Measurements from ENCODE around the gene SCFD1.
"Not testable (repeated sequence)": the region's sequence is repeated elsewhere in the genome, so short reads cannot be mapped to it uniquely, and the experiment has no call there.

The SCFD1 gene

GRCh38 chr14:30621940-30622830 is at the start of gene SCFD1:
SCFD1 (plus strand) TSS chr14:30622319; CDS start chr14:30622339, 20 bp downstream.
- no CpG with 5 or more reads among the region's 35 CpGs for WGBS (ENCODE audit: insufficient coverage, insufficient read length)
- Histone ChIP-seq H3K27ac (ENCODE audit: low read length) (no peak within 1 kb of the TSS), H3K9me3 (ENCODE audit: control insufficient read depth, insufficient read depth, low read length) (no peaks in the 10 kb centered on the region), H3K4me3 (ENCODE audit: low read length) (peak within 1 kb of the TSS; percentile 90), H3K27me3 (ENCODE audit: control insufficient read depth, insufficient read depth, low read length) (no peaks in the 10 kb centered on the region), H3K4me1 (ENCODE audit: control insufficient read depth, insufficient read depth, low read length) (0 out of 2 replicates have a peak, but pooled peaks cover 1% of the 10 kb centered on the region), H3K36me3 (ENCODE audit: control insufficient read depth, insufficient read depth, low read length) (no peaks in the 10 kb centered on the region; the same call in 1 of the 2 replicates)
- DNase-seq (ENCODE audit: low read depth, low spot score): peak; percentile 79

GRCh38 chr14:30572771-30573170 is 49.3 kb upstream of the SCFD1 start:
- Histone ChIP-seq H3K9me3 (ENCODE audit: control insufficient read depth, insufficient read depth, low read length) (no peaks in the 10 kb centered on the region), H3K36me3 (ENCODE audit: control insufficient read depth, insufficient read depth, low read length) (no peaks in the 10 kb centered on the region), H3K27me3 (ENCODE audit: control insufficient read depth, insufficient read depth, low read length) (no peaks in the 10 kb centered on the region), H3K4me1 (ENCODE audit: control insufficient read depth, insufficient read depth, low read length) (peaks cover 1% of the 10 kb centered on the region; the same call in 1 of the 2 replicates), H3K27ac (ENCODE audit: low read length) (no peak overlapping the region), H3K4me3 (ENCODE audit: low read length) (no peak overlapping the region)
- no peak for DNase-seq (ENCODE audit: low read depth, low spot score)
- WGBS (ENCODE audit: insufficient coverage, insufficient read length): no CpG with 5 or more reads among the region's 1 CpG

GRCh38 chr14:30573226-30573814 is 48.8 kb upstream of the SCFD1 start:
- Histone ChIP-seq H3K9me3 (ENCODE audit: control insufficient read depth, insufficient read depth, low read length) (no peaks in the 10 kb centered on the region), H3K27ac (ENCODE audit: low read length) (no peak overlapping the region), H3K27me3 (ENCODE audit: control insufficient read depth, insufficient read depth, low read length) (no peaks in the 10 kb centered on the region), H3K4me1 (ENCODE audit: control insufficient read depth, insufficient read depth, low read length) (peaks cover 1% of the 10 kb centered on the region; the same call in 1 of the 2 replicates), H3K4me3 (ENCODE audit: low read length) (no peak overlapping the region), H3K36me3 (ENCODE audit: control insufficient read depth, insufficient read depth, low read length) (no peaks in the 10 kb centered on the region)
- WGBS (ENCODE audit: insufficient coverage, insufficient read length): 100% methylated on average over 1 of the region's 5 CpGs
- DNase-seq (ENCODE audit: low read depth, low spot score): no peak

- Histone ChIP-seq H3K4me1 (ENCODE audit: control insufficient read depth, insufficient read depth, low read length) (peaks cover 1% of the 10 kb centered on the region; the same call in 1 of the 2 replicates), H3K9me3 (ENCODE audit: control insufficient read depth, insufficient read depth, low read length) (no peaks in the 10 kb centered on the region), H3K4me3 (ENCODE audit: low read length) (no peak overlapping the region), H3K27me3 (ENCODE audit: control insufficient read depth, insufficient read depth, low read length) (no peaks in the 10 kb centered on the region), H3K27ac (ENCODE audit: low read length) (no peak overlapping the region), H3K36me3 (ENCODE audit: control insufficient read depth, insufficient read depth, low read length) (no peaks in the 10 kb centered on the region)
- no peak for DNase-seq (ENCODE audit: low read depth, low spot score)
- WGBS (ENCODE audit: insufficient coverage, insufficient read length): no CpG with 5 or more reads among the region's 2 CpGs
These were observed 48.2 kb upstream of the SCFD1 start for GRCh38 chr14:30573966-30574365.

- not testable (repeated sequence) for H3K9me3 ChIP-seq (ENCODE audit: control insufficient read depth, insufficient read depth, low read length); H3K36me3 ChIP-seq (ENCODE audit: control insufficient read depth, insufficient read depth, low read length); H3K27ac ChIP-seq (ENCODE audit: low read length); H3K27me3 ChIP-seq (ENCODE audit: control insufficient read depth, insufficient read depth, low read length); H3K4me3 ChIP-seq (ENCODE audit: low read length); DNase-seq (ENCODE audit: low read depth, low spot score); H3K4me1 ChIP-seq (ENCODE audit: control insufficient read depth, insufficient read depth, low read length)
- WGBS (ENCODE audit: insufficient coverage, insufficient read length): no CpG with 5 or more reads among the region's 3 CpGs
These were observed 47.3 kb upstream of the SCFD1 start for GRCh38 chr14:30574777-30575176.

- H3K27me3 ChIP-seq (ENCODE audit: control insufficient read depth, insufficient read depth, low read length); DNase-seq (ENCODE audit: low read depth, low spot score); H3K4me3 ChIP-seq (ENCODE audit: low read length); H3K36me3 ChIP-seq (ENCODE audit: control insufficient read depth, insufficient read depth, low read length); H3K4me1 ChIP-seq (ENCODE audit: control insufficient read depth, insufficient read depth, low read length); H3K27ac ChIP-seq (ENCODE audit: low read length); H3K9me3 ChIP-seq (ENCODE audit: control insufficient read depth, insufficient read depth, low read length): not testable (repeated sequence)
- no CpG with 5 or more reads among the region's 1 CpG for WGBS (ENCODE audit: insufficient coverage, insufficient read length)
These were observed 45.8 kb upstream of the SCFD1 start for GRCh38 chr14:30576333-30576732.

GRCh38 chr14:30580616-30581282 is 41.4 kb upstream of the SCFD1 start:
- Histone ChIP-seq H3K36me3 (ENCODE audit: control insufficient read depth, insufficient read depth, low read length) (no peaks in the 10 kb centered on the region), H3K9me3 (ENCODE audit: control insufficient read depth, insufficient read depth, low read length) (no peaks in the 10 kb centered on the region)

GRCh38 chr14:30581283-30581625 is 40.9 kb upstream of the SCFD1 start:
- H3K27ac ChIP-seq (ENCODE audit: low read length): no peak overlapping the region
- H3K4me1 ChIP-seq (ENCODE audit: control insufficient read depth, insufficient read depth, low read length): no peaks in the 10 kb centered on the region
- no peaks in the 10 kb centered on the region for H3K36me3 ChIP-seq (ENCODE audit: control insufficient read depth, insufficient read depth, low read length)
- H3K9me3 ChIP-seq (ENCODE audit: control insufficient read depth, insufficient read depth, low read length): no peaks in the 10 kb centered on the region
- DNase-seq (ENCODE audit: low read depth, low spot score): no peak
- WGBS (ENCODE audit: insufficient coverage, insufficient read length): 100% methylated on average over 1 of the region's 7 CpGs
- H3K4me3 ChIP-seq (ENCODE audit: low read length): no peak overlapping the region
- H3K27me3 ChIP-seq (ENCODE audit: control insufficient read depth, insufficient read depth, low read length): no peaks in the 10 kb centered on the region

More at GRCh38 chr14:30580616-30581282, 41.4 kb upstream of the SCFD1 start:
- Histone ChIP-seq H3K27ac (ENCODE audit: low read length) (no peak overlapping the region), H3K4me3 (ENCODE audit: low read length) (no peak overlapping the region), H3K4me1 (ENCODE audit: control insufficient read depth, insufficient read depth, low read length) (no peaks in the 10 kb centered on the region), H3K27me3 (ENCODE audit: control insufficient read depth, insufficient read depth, low read length) (no peaks in the 10 kb centered on the region)
- DNase-seq (ENCODE audit: low read depth, low spot score): no peak
- no CpG with 5 or more reads among the region's 2 CpGs for WGBS (ENCODE audit: insufficient coverage, insufficient read length)

- H3K4me3 ChIP-seq (ENCODE audit: low read length): no peak overlapping the region
- no peaks in the 10 kb centered on the region for H3K27me3 ChIP-seq (ENCODE audit: control insufficient read depth, insufficient read depth, low read length)
- no peaks in the 10 kb centered on the region for H3K9me3 ChIP-seq (ENCODE audit: control insufficient read depth, insufficient read depth, low read length)
- no peak overlapping the region for H3K27ac ChIP-seq (ENCODE audit: low read length)
- no peak for DNase-seq (ENCODE audit: low read depth, low spot score)
- H3K4me1 ChIP-seq (ENCODE audit: control insufficient read depth, insufficient read depth, low read length): no peaks in the 10 kb centered on the region
- WGBS (ENCODE audit: insufficient coverage, insufficient read length): no CpG with 5 or more reads among the region's 1 CpG
- no peaks in the 10 kb centered on the region for H3K36me3 ChIP-seq (ENCODE audit: control insufficient read depth, insufficient read depth, low read length)
These were observed 39.7 kb upstream of the SCFD1 start for GRCh38 chr14:30582376-30582775.

- no peak for DNase-seq (ENCODE audit: low read depth, low spot score)
- Histone ChIP-seq H3K4me1 (ENCODE audit: control insufficient read depth, insufficient read depth, low read length) (no peaks in the 10 kb centered on the region), H3K4me3 (ENCODE audit: low read length) (no peak overlapping the region), H3K27me3 (ENCODE audit: control insufficient read depth, insufficient read depth, low read length) (no peaks in the 10 kb centered on the region), H3K27ac (ENCODE audit: low read length) (no peak overlapping the region), H3K36me3 (ENCODE audit: control insufficient read depth, insufficient read depth, low read length) (no peaks in the 10 kb centered on the region), H3K9me3 (ENCODE audit: control insufficient read depth, insufficient read depth, low read length) (no peaks in the 10 kb centered on the region)
These were observed 38.0 kb upstream of the SCFD1 start for GRCh38 chr14:30584058-30584630.

Measured in iPS DF 6.9 (cell line).